Measurements from ENCODE around the gene FAN1. TPM values are rescaled to one million over a fixed set of nuclear protein-coding genes. Genes with fewer than 3 reads are reported as not detected.

Gene FAN1
- total and polyA plus RNA-seq, 2 donors (not counting 3 experiments of a cell fraction or from before 2014, with no cell fraction given): 4.3 to 11.7 TPM

GRCh38 chr15:30992249-30992864 is 88.6 kb downstream of the FAN1 start:
- Histone ChIP-seq H3K4me3 (replicated peaks in 1 of 3; ENCODE audit: insufficient read depth in 1 of 3, low read depth in 1 of 3, low read length in 3 of 3) (peak overlapping the region; percentile 14 to 96 (median 91)), H4K20me1 (replicated peaks; ENCODE audit: control insufficient read depth, extremely low read depth, insufficient read depth, low read length) (no peaks in the 10 kb centered on the region), H3K36me3 (ENCODE audit: control insufficient read depth in 2 of 2, extremely low read depth in 1 of 2, insufficient read depth in 2 of 2, low read length in 2 of 2) (no peaks in the 10 kb centered on the region), H3K27me3 (ENCODE audit: control insufficient read depth in 2 of 2, insufficient read depth in 2 of 2, low read length in 2 of 2) (no peaks in the 10 kb centered on the region), H3K9me1 (replicated peaks; ENCODE audit: control insufficient read depth, extremely low read depth, insufficient read depth, low read length) (no peaks in the 10 kb centered on the region), H3K79me2 (ENCODE audit: control insufficient read depth, insufficient read depth, low read length) (peaks cover 33% of the 10 kb centered on the region), H3K9ac (replicated peaks; ENCODE audit: extremely low read depth, insufficient read depth, low read length) (peak overlapping the region; percentile 92), H3K4me1 (ENCODE audit: control insufficient read depth, extremely low read depth, insufficient read depth, low read length) (peaks cover 23% of the 10 kb centered on the region), H3K4me2 (ENCODE audit: insufficient read depth, low read length) (peak overlapping the region; percentile 68), H3K9me3 (replicated peaks; ENCODE audit: control insufficient read depth, insufficient read depth, low read length) (no peaks in the 10 kb centered on the region), H3K27ac (ENCODE audit: insufficient read depth, low read depth, low read length) (peak overlapping the region; percentile 88), H2AFZ (ENCODE audit: low read depth, low read length) (peak overlapping the region; percentile 89)
- dilution Hi-C loops (cut with MboI; ENCODE audit: extremely low pct_ligation_motif_present, low sequenced_read_pairs): no loop called here
- no peak for DNase-seq (ENCODE audit: low read depth, low spot score)
- intact Hi-C loops (cut with micrococcal nuclease): loop anchor here (1.0 kb wide), 1 partner anchor 41 kb away; no protein-coding TSS in a partner anchor
- CTCF ChIA-PET: interaction anchor here (0.7 to 13.6 kb wide), 6 partner anchors 12 to 136 kb away, joined by 3 to 175 read pairs (median 4); no protein-coding TSS in a partner anchor
- POLR2A ChIA-PET: interaction anchor here (0.7 to 2.9 kb wide), 6 partner anchors 21 to 136 kb away, joined by 3 to 9 read pairs (median 6); no protein-coding TSS in a partner anchor
- TF ChIP-seq EZH2 (IDR thresholded peaks at IDR 0.05; ENCODE audit: borderline replicate concordance, low read depth, low read length, severe bottlenecking) (no peak), POLR2AphosphoS5 (IDR thresholded peaks at IDR 0.05; ENCODE audit: insufficient read depth, low read depth, low read length) (no peak), MYC (IDR thresholded peaks at IDR 0.05; ENCODE audit: low read depth, low read length) (no peak)
- BruUV-seq (replicated peaks): no TSS peak
- FAIRE-seq: peak; percentile 12

Small RNAs within 50 kb of the gene (small RNA-seq; reads per million reads assigned to genes)
- not detected for gene RNU6-466P (ENCODE audit: insufficient read depth, insufficient read length, low read depth, low replicate concordance)

Other genes with a start within 250 kb of the FAN1 start
- 65.5 and 88.5 TPM in 2 replicates for gene MTMR10, start 87.7 kb downstream of the FAN1 start, total RNA-seq
- 41.7 and 48.3 TPM in 2 replicates for gene MTMR10, start 87.7 kb downstream of the FAN1 start, polyA plus RNA-seq
- 0.53 TPM in 1 of 2 replicates, not detected in the other for gene TRPM1, start 197.8 kb downstream of the FAN1 start, total RNA-seq
- 0.19 and 0.54 TPM in 2 replicates for gene TRPM1, start 197.8 kb downstream of the FAN1 start, polyA plus RNA-seq